Immature natural killer cell (primary cell): ENCODE results near the gene BCR. TPM values are rescaled to one million over a fixed set of nuclear protein-coding genes. Genes with fewer than 3 reads are reported as not detected.

ENCODE experiments used
- DNase-seq, 3 donors: peaks; one replicate each; pipeline ENCODE4 v3.0.0; 2022; ENCODE audit warnings: mixed read lengths in 1 of 3
- H3K27ac Mint-ChIP-seq, 6 donors: one replicate each; pipeline ENCODE4 v1.8.0; 2020; ENCODE audit warnings: mixed read lengths in 6 of 6, mild to moderate bottlenecking in 5 of 6, inconsistent platforms in 4 of 6, moderate library complexity in 3 of 6
- H3K27me3 Mint-ChIP-seq, 3 donors: one replicate each; pipeline ENCODE4 v1.8.0; 2020 to 2021; ENCODE audit warnings: low read depth in 3 of 3, mild to moderate bottlenecking in 3 of 3, mixed read lengths in 3 of 3, moderate library complexity in 3 of 3, inconsistent platforms in 1 of 3
- H3K36me3 Mint-ChIP-seq, 3 donors: one replicate each; pipeline ENCODE4 v1.8.0; 2020; ENCODE audit warnings: mixed read lengths in 3 of 3, inconsistent platforms in 2 of 3, mild to moderate bottlenecking in 2 of 3
- H3K4me1 Mint-ChIP-seq, 2 donors: one replicate each; pipeline ENCODE4 v1.8.0; 2020; ENCODE audit warnings: inconsistent platforms in 2 of 2, mild to moderate bottlenecking in 2 of 2, mixed read lengths in 2 of 2, moderate library complexity in 1 of 2
- H3K4me3 Mint-ChIP-seq, 5 donors: one replicate each; pipeline ENCODE4 v1.8.0; 2020; ENCODE audit warnings: mild to moderate bottlenecking in 5 of 5, mixed read lengths in 5 of 5, inconsistent platforms in 3 of 5, moderate library complexity in 3 of 5
- H3K9me3 Mint-ChIP-seq, 6 donors: one replicate each; pipeline ENCODE4 v1.8.0; 2020; ENCODE audit warnings: mild to moderate bottlenecking in 6 of 6, mixed read lengths in 6 of 6, inconsistent platforms in 4 of 6, moderate library complexity in 3 of 6
- polyA plus RNA-seq, 3 donors: library from polyadenylated mRNA; unstranded; fragments of 300-500 nt; fragmentation: Illumina TruSeq; gene quantifications; one replicate each; pipeline ENCODE4 v1.2.3, GENCODE V29; 2021

The BCR gene
- polyA plus RNA-seq, 3 donors from 2014 or later: 4.1 to 12.5 (median 5.6) TPM

- Mint-ChIP-seq H3K27ac (peak overlapping the region in 1 of 6 donors; percentile 31), H3K4me3 (no peak overlapping the region), H3K9me3 (no peaks in the 10 kb centered on the region), H3K36me3 (no peaks in the 10 kb centered on the region), H3K4me1 (no peaks in the 10 kb centered on the region), H3K27me3 (peaks cover 0 to 5% (median 0%) of the 10 kb centered on the region in 3 donors)
- DNase-seq: no peak
These were observed 11.8 kb upstream of the BCR start for GRCh38 chr22:23168391-23169042.

GRCh38 chr22:23169043-23169406 is 11.3 kb upstream of the BCR start:
- no peaks in the 10 kb centered on the region for H3K36me3 Mint-ChIP-seq
- no peak overlapping the region for H3K27ac Mint-ChIP-seq
- H3K4me3 Mint-ChIP-seq: no peak overlapping the region
- no peaks in the 10 kb centered on the region for H3K9me3 Mint-ChIP-seq
- no peak for DNase-seq
- peaks cover 0 to 7% (median 0%) of the 10 kb centered on the region in 3 donors for H3K27me3 Mint-ChIP-seq
- H3K4me1 Mint-ChIP-seq: peaks cover 0 to 3% of the 10 kb centered on the region in 2 donors

- H3K27me3 Mint-ChIP-seq: peaks cover 5 to 7% (median 7%) of the 10 kb centered on the region in 3 donors
- peaks cover 6 to 13% (median 9%) of the 10 kb centered on the region in 3 donors for H3K36me3 Mint-ChIP-seq
- DNase-seq: no peak
- peak overlapping the region in 3 of 6 donors; percentile 36 to 75 (median 67) for H3K27ac Mint-ChIP-seq
- no peak overlapping the region for H3K4me3 Mint-ChIP-seq
- peaks cover 0 to 16% (median 11%) of the 10 kb centered on the region in 6 donors for H3K9me3 Mint-ChIP-seq
- H3K4me1 Mint-ChIP-seq: peaks cover 18 to 20% of the 10 kb centered on the region in 2 donors
These were observed 4.3 kb upstream of the BCR start for GRCh38 chr22:23175817-23176644.

- no peak for DNase-seq
- Mint-ChIP-seq H3K27me3 (peaks cover 5 to 10% (median 7%) of the 10 kb centered on the region in 3 donors), H3K4me3 (no peak overlapping the region), H3K4me1 (peaks cover 18 to 20% of the 10 kb centered on the region in 2 donors), H3K9me3 (peaks cover 0 to 16% (median 11%) of the 10 kb centered on the region in 6 donors), H3K36me3 (peaks cover 6 to 13% (median 9%) of the 10 kb centered on the region in 3 donors), H3K27ac (peak overlapping the region in 2 of 6 donors; percentile 36 to 75)
These were observed 3.7 kb upstream of the BCR start for GRCh38 chr22:23176645-23177027.

GRCh38 chr22:23177197-23177596 is 3.1 kb upstream of the BCR start:
- H3K36me3 Mint-ChIP-seq: peaks cover 6 to 13% (median 9%) of the 10 kb centered on the region in 3 donors
- peaks cover 0 to 16% (median 11%) of the 10 kb centered on the region in 6 donors for H3K9me3 Mint-ChIP-seq
- H3K27me3 Mint-ChIP-seq: peaks cover 9 to 11% (median 10%) of the 10 kb centered on the region in 3 donors
- peaks cover 23 to 26% of the 10 kb centered on the region in 2 donors for H3K4me1 Mint-ChIP-seq
- H3K27ac Mint-ChIP-seq: peak overlapping the region in 1 of 6 donors; percentile 36
- no peak overlapping the region for H3K4me3 Mint-ChIP-seq
- DNase-seq: no peak

GRCh38 chr22:23178512-23179254 is 1.6 kb upstream of the BCR start:
- peak overlapping the region; percentile 68 to 81 (median 75) for H3K4me3 Mint-ChIP-seq
- peaks cover 6 to 17% (median 9%) of the 10 kb centered on the region in 3 donors for H3K36me3 Mint-ChIP-seq
- DNase-seq: peak; percentile 64 to 68 (median 67)
- H3K4me1 Mint-ChIP-seq: peaks cover 38 to 41% of the 10 kb centered on the region in 2 donors
- H3K27ac Mint-ChIP-seq: peak overlapping the region; percentile 36 to 90 (median 87)
- H3K9me3 Mint-ChIP-seq: peaks cover 0 to 16% (median 11%) of the 10 kb centered on the region in 6 donors
- H3K27me3 Mint-ChIP-seq: peaks cover 12 to 13% (median 12%) of the 10 kb centered on the region in 3 donors

- DNase-seq: no peak
These were observed 669 bp upstream of the BCR start for GRCh38 chr22:23179381-23180299.

GRCh38 chr22:23180893-23181720 is 798 bp downstream of the BCR start:
- peaks cover 59 to 60% of the 10 kb centered on the region in 2 donors for H3K4me1 Mint-ChIP-seq
- H3K27ac Mint-ChIP-seq: peak overlapping the region; percentile 91 to 96 (median 95)
- H3K36me3 Mint-ChIP-seq: peaks cover 6 to 13% (median 6%) of the 10 kb centered on the region in 3 donors
- peak; percentile 34 to 43 (median 38) for DNase-seq
- peak overlapping the region; percentile 95 to 97 (median 97) for H3K4me3 Mint-ChIP-seq
- H3K27me3 Mint-ChIP-seq: peaks cover 9 to 31% (median 13%) of the 10 kb centered on the region in 3 donors
- peaks cover 0 to 12% (median 9%) of the 10 kb centered on the region in 6 donors for H3K9me3 Mint-ChIP-seq

More at GRCh38 chr22:23179381-23180299, 669 bp upstream of the BCR start:
- Mint-ChIP-seq H3K27ac (peak overlapping the region; percentile 80 to 90 (median 88)), H3K4me1 (peaks cover 47% of the 10 kb centered on the region in 2 donors), H3K9me3 (peaks cover 0 to 16% (median 11%) of the 10 kb centered on the region in 6 donors), H3K4me3 (peak overlapping the region; percentile 74 to 82 (median 79)), H3K27me3 (peaks cover 9 to 18% (median 12%) of the 10 kb centered on the region in 3 donors), H3K36me3 (peaks cover 6 to 17% (median 9%) of the 10 kb centered on the region in 3 donors)

- peaks cover 66 to 67% of the 10 kb centered on the region in 2 donors for H3K4me1 Mint-ChIP-seq
- peaks cover 9 to 30% (median 14%) of the 10 kb centered on the region in 3 donors for H3K27me3 Mint-ChIP-seq
- peaks cover 0 to 7% (median 0%) of the 10 kb centered on the region in 3 donors for H3K36me3 Mint-ChIP-seq
- no peak for DNase-seq
- H3K4me3 Mint-ChIP-seq: peak overlapping the region; percentile 95 to 97 (median 97)
- peaks cover 0 to 4% (median 2%) of the 10 kb centered on the region in 6 donors for H3K9me3 Mint-ChIP-seq
- peak overlapping the region; percentile 91 to 96 (median 95) for H3K27ac Mint-ChIP-seq
These were observed 1.5 kb downstream of the BCR start for GRCh38 chr22:23181721-23182308.

GRCh38 chr22:23182309-23183060 is 2.2 kb downstream of the BCR start:
- peaks cover 73% of the 10 kb centered on the region in 2 donors for H3K4me1 Mint-ChIP-seq

More at GRCh38 chr22:23182309-23183060, 2.2 kb downstream of the BCR start:
- Mint-ChIP-seq H3K4me3 (peak overlapping the region; percentile 95 to 97 (median 97)), H3K9me3 (no peaks in the 10 kb centered on the region), H3K36me3 (peaks cover 0 to 3% (median 0%) of the 10 kb centered on the region in 3 donors), H3K27me3 (peaks cover 9 to 30% (median 14%) of the 10 kb centered on the region in 3 donors), H3K27ac (peak overlapping the region; percentile 91 to 96 (median 95))
- peak; percentile 43 to 53 (median 43) for DNase-seq
